Measurements from ENCODE around the gene ZC3H7B. TPM values are rescaled to one million over a fixed set of nuclear protein-coding genes. Genes with fewer than 3 reads are reported as not detected.

ZC3H7B gene
- total and polyA plus RNA-seq, 12 donors = 31.2 to 133 (median 77.6) TPM

- H3K9me3 ChIP-seq (replicated peaks in 1 of 3) = no peaks in the 10 kb centered on the region
- WGBS, 4 donors = 90 to 97% (median 95%) methylated on average over 4 to 8 of the region's 8 CpGs
- no peak overlapping the region for H3K27ac ChIP-seq
- H3K36me3 ChIP-seq (replicated peaks in 1 of 2) = peaks cover 0 to 69% of the 10 kb centered on the region in 2 donors
- TF ChIP-seq POLR2A (IDR thresholded peaks at IDR 0.05) = no peak
- DNase-seq = no peak
- H3K4me1 ChIP-seq (replicated peaks in 1 of 2) = no peaks in the 10 kb centered on the region
- intact Hi-C loops (cut with DNase I) = no loop called here
- H3K4me3 ChIP-seq = no peak overlapping the region
- H3K27me3 ChIP-seq = no peaks in the 10 kb centered on the region
Observed at GRCh38 chr22:41341012-41341411, 39.7 kb downstream of the ZC3H7B start.

GRCh38 chr22:41341990-41342389, 40.7 kb downstream of the ZC3H7B start:
- no peak overlapping the region for H3K4me3 ChIP-seq
- peaks cover 0 to 79% of the 10 kb centered on the region in 2 donors for H3K36me3 ChIP-seq (replicated peaks in 1 of 2)
- no peaks in the 10 kb centered on the region for H3K9me3 ChIP-seq (replicated peaks in 1 of 3)
- no peaks in the 10 kb centered on the region for H3K27me3 ChIP-seq
- TF ChIP-seq CTCF (IDR thresholded peaks at IDR 0.05) (no peak), POLR2A (IDR thresholded peaks at IDR 0.05) (no peak)
- intact Hi-C loops (cut with DNase I) = no loop called here
- H3K4me1 ChIP-seq (replicated peaks in 1 of 2) = no peaks in the 10 kb centered on the region
- 84 to 91% (median 85%) methylated on average over 3 of the region's 3 CpGs for WGBS, 4 donors
- DNase-seq = no peak
- H3K27ac ChIP-seq = no peak overlapping the region

- H3K36me3 ChIP-seq (replicated peaks in 1 of 2) = peaks cover 0 to 92% of the 10 kb centered on the region in 2 donors
- intact Hi-C loops (cut with DNase I) = no loop called here
- 89 to 100% (median 95%) methylated on average over 2 to 18 of the region's 18 CpGs for WGBS, 4 donors
- no peak for TF ChIP-seq CTCF (IDR thresholded peaks at IDR 0.05)
- TF ChIP-seq POLR2A (IDR thresholded peaks at IDR 0.05) = no peak
- H3K9me3 ChIP-seq (replicated peaks in 1 of 3) = no peaks in the 10 kb centered on the region
- no peaks in the 10 kb centered on the region for H3K27me3 ChIP-seq
- H3K27ac ChIP-seq = no peak overlapping the region
- no peaks in the 10 kb centered on the region for H3K4me1 ChIP-seq (replicated peaks in 1 of 2)
- DNase-seq = no peak
- no peak overlapping the region for H3K4me3 ChIP-seq
Observed at GRCh38 chr22:41343300-41343699, 42.0 kb downstream of the ZC3H7B start.

- WGBS, 4 donors = 89 to 100% (median 97%) methylated on average over 6 to 9 of the region's 9 CpGs
- Histone ChIP-seq H3K4me1 (replicated peaks in 1 of 2) (no peaks in the 10 kb centered on the region), H3K4me3 (no peak overlapping the region), H3K36me3 (replicated peaks in 1 of 2) (peaks cover 0 to 93% of the 10 kb centered on the region in 2 donors), H3K27ac (no peak overlapping the region), H3K9me3 (replicated peaks in 1 of 3) (no peaks in the 10 kb centered on the region), H3K27me3 (no peaks in the 10 kb centered on the region)
- no peak for DNase-seq
- intact Hi-C loops (cut with DNase I) = no loop called here
- TF ChIP-seq POLR2A (IDR thresholded peaks at IDR 0.05) (no peak), CTCF (IDR thresholded peaks at IDR 0.05) (no peak)
Observed at GRCh38 chr22:41343717-41344116, 42.4 kb downstream of the ZC3H7B start.

- intact Hi-C loops (cut with DNase I) = no loop called here
- peaks cover 0 to 93% of the 10 kb centered on the region in 2 donors for H3K36me3 ChIP-seq (replicated peaks in 1 of 2)
- TF ChIP-seq CTCF (IDR thresholded peaks at IDR 0.05) (no peak), POLR2A (IDR thresholded peaks at IDR 0.05) (no peak)
Observed at GRCh38 chr22:41344189-41344788, 43.0 kb downstream of the ZC3H7B start.

More at GRCh38 chr22:41344189-41344788, 43.0 kb downstream of the ZC3H7B start:
- no peaks in the 10 kb centered on the region for H3K4me1 ChIP-seq (replicated peaks in 1 of 2)
- no peaks in the 10 kb centered on the region for H3K9me3 ChIP-seq (replicated peaks in 1 of 3)
- 89 to 91% (median 90%) methylated on average over 9 to 11 of the region's 11 CpGs for WGBS, 4 donors
- H3K27me3 ChIP-seq = no peaks in the 10 kb centered on the region
- no peak overlapping the region for H3K4me3 ChIP-seq
- no peak overlapping the region for H3K27ac ChIP-seq
- no peak for DNase-seq
